CD4-positive, alpha-beta T cell treated with Interferon alpha-2 for 1 hour (primary cell): ENCODE measurements around the gene SLC22A15.
"Not testable (repeated sequence)": the region's sequence is repeated elsewhere in the genome, so short reads cannot be mapped to it uniquely, and the experiment has no call there.

Source experiments
- DNase-seq, 2 donors: peaks; one replicate each; pipeline ENCODE4 v3.0.0-alpha.2; 2020 to 2022

The SLC22A15 gene

DNA sequence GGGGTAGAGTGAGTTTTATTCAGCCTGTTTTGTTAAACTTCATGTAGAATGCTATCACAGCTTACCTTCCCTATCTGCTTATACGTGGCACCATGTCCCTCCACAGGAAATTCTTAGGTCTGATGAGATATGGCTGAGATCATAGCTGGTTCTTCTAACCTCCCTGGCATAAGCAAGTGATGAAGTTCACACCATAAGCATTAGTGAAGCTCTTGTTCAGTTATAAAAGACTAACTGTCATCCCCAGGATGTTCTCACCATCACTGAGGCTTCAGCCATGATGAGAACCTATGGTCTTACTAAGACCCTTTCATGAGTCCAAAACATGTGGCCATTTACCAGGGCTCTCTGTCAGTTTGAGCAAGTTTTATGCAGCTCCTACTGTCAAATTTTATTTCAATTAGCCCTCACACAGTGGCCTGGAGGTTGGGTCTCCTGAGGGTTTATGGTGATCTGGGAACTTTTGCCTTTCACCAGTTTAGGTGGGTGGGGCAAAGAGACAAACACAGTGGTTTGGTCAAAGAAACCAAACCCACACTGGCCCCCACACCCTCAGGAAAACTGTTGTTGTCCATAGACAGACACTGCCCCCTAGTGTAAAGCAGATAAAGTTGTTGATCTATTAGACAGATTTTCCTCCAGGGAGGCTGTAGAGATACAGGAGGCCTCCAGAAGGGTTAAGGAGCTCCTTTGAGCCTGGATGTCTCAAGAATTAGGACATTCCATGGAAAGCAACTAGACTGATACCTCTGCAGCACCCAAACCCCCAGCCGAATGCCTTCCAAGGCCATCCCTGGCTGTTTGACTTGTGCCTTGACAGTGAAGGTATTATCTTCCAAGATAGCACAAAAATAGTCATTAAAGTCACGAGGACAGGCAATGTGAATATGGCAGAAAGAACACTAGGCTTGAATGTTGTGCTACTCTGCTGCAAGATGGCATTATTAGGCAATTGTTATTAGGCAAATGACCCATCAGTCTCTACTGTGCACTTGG, 5.0 kb downstream of the SLC22A15 start:
- DNase-seq: peak; percentile 9 to 47

DNA sequence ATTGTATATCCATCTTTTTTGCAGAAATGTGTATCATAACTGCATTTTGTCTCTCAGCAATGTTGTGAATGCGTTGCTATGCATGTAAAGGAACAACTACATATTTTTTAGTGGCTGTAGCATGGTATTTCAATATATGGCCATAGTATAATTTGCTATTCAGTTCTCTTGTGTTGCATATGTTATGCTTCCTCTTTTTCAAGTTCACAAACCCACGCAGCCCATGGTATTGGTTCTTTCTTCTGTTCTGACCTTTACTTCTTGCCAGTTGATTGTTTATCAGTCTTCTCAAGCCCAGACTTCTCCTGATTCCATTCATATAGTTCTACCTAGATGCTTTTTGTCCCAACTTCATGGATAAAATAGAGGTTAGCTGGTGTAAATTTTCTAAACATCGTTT, 6.1 kb downstream of the SLC22A15 start:
- DNase-seq: no peak

DNA sequence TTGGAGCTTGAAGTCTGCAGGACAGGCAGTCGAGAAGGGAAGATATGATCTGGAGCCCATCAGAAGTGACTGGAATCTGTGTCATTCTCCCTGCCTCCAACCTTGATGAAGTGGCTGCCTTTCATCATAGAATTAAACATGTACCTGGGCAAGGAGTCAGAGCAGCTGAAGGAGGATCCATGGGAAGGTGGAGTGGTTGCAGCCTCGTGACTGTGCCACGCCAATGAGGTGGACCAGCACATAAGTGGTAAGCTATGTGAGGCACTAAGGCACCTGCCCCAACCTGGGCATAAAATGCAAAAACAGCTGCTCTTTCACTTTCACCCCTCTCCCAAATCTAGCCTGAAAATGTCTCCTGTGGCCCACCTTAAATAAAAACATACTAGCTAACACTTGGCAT, 7.3 kb downstream of the SLC22A15 start:
- DNase-seq: no peak

DNA sequence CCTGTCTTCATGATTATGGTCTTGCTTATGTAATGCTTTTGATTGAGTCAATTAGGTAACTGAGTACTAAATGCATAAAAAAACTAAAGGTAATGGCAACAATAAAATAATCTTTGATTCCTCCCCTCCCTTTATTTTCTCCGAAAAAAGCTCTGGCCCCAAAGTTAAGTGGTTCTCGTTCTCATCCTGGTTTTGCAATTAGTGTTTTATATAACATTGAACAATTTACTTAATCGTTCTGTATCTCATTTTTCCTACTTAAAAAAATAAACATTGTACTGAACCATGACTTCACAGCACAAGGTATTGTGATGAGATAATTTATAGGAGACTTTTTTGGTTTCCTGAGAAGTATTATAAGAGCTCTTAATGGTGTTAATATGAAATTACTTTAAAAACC, 11.3 kb downstream of the SLC22A15 start:
- DNase-seq: no peak

DNA sequence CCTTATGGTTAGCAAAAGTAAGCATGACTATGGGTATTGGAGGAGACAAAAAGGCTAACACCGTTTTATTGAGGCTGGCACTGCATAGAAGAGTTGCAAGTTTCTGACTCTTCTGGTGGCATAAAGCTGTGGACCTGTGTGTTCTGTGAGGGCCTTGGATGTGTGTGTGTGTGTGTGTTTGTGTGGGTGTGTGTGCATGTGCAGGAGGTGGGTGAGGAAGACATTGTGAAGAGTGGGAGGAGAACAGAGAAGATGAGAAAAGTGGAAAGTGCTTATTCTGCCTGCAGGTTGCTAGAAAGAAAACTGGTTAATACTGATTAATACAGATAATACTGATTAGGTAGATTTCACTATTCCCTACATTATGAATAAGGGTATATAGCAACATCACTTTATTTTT, 12.6 kb downstream of the SLC22A15 start:
- DNase-seq: no peak

DNA sequence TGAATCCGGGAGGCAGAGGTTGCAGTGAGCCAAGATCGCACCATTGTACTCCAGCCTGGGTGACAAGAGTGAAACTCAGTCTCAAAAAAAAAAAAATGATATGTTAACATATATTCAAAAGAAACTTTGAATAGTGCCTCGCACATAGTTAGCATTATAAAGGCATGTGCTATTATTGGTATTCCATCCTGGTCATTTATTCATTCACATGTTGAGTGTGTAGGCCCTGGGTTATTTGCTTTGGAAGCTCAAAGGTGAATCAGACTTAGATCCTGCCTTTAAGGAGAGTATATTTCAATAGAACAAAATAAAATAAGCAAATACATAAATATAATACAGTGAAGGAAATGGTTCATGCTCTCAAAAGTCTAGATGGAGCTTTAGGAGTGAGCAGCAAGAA, 13.4 kb downstream of the SLC22A15 start:
- DNase-seq: no peak

DNA sequence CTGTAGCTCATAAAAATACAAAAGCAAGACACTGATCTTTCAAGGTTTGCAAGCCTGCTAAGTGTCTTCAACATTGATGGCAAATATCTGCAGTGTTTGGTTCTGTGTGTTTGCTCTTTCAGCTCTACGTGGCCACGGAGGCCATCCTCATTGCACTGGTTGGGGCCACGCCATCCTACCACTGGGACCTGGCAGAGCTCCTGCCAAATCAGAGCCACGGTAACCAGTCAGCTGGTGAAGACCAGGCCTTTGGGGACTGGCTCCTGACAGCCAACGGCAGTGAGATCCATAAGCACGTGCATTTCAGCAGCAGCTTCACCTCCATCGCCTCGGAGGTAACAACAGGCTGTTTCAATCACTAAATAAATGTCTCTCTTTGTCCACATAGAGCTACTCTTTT, 15.6 kb downstream of the SLC22A15 start:
- no peak for DNase-seq

DNA sequence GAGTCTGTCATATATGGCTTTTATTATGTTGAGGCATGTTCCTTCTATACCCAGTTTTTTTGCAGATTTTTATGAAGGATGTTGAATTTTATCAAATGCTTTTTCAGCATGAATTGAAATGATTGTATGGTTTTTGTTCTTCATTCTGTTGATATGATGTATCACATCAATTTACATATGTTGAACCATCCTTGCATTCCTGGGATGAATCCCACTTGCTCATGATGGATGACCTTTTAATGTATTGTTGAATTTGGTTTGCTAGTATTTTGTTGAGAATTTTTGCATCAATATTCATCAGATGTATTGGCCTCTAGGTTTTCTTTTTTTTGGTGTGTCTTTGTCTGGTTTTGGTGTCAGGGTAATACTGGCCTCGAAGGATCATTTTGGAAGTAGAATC, 21.6 kb downstream of the SLC22A15 start:
- not testable (repeated sequence) for DNase-seq

DNA sequence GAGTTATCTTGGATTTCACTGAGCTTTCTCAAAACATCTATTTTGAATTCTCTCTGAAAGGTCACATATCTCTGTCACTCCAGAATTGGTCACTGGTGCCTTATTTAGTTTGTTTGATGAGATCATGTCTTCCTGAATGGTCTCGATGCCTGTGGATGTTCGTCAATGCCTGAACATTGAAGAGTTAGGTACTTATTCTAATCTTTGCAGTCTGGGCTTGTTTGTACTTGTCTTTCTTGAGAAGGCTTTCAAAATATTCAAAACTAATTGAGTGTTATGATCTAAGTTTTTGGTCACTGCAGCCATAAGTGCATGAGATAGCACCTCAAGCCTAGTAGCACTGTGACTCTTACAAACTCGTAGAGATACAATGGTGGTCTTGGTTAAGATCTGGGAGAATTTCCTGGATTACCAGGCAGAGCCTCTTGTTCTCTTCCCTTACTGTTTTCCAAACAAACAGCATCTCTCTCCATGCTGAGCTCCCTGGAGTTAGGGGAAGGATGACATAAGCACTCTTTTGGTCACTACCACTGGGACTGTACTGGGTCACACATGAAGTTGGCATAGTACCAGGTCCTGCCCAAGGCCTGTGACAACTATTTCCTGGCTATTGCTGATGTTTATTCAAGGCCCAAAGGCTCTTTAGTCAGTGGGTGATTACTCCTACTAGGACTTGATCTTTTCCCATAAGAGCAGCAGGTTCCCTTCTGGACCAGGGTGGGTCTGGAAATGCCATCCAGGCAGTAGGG, 25.6 kb downstream of the SLC22A15 start:
- DNase-seq: no peak

DNA sequence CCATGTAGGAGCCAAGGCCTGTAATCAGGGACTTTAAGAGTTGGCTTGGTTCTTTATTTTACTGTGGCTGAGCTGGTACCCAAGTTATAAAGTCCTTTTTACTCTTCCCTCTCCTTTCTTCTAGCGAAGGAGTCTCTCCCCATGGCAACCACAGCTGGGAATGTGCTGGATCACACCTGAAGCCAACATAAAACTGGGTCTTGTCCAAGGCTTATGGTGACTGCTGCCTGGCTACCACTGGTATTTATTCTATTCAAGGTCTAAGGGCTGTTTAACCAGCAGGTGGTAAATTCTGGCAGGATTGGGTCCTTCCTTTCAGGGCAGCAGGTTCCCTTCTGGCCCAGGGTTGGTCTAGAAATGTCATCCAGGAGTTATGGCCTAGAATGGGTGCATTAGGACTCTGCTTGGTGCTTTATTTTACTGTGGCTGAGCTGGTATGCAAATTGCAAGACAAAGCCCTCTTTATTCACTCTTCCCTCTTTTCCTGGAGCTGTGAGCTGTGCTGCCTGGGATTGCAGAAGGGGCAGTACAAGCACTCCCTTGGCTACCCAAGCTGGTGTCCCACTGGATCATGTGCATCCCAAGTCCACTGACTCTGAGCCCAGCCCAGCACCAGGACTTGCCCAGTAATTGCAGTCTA, 26.6 kb downstream of the SLC22A15 start:
- no peak for DNase-seq

DNA sequence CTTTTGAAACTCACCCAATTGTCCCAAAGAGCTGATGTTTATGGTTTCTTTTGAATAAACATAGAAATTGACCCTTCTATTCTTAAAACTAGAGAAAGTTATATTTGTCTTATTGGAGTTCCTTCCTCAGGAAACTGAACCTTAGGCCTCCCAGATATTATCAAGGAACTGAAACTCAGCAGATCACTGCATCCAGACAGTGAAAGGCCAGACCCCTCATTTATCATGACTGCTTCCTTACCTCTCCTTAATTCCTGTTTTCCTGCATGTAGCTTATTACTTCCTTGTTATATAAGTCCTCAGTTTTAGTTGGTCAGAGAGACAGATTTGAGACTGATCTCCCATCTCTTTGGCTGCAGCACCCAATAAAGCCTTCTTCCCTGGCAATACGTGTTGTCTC, 27.5 kb downstream of the SLC22A15 start:
- no peak for DNase-seq

DNA sequence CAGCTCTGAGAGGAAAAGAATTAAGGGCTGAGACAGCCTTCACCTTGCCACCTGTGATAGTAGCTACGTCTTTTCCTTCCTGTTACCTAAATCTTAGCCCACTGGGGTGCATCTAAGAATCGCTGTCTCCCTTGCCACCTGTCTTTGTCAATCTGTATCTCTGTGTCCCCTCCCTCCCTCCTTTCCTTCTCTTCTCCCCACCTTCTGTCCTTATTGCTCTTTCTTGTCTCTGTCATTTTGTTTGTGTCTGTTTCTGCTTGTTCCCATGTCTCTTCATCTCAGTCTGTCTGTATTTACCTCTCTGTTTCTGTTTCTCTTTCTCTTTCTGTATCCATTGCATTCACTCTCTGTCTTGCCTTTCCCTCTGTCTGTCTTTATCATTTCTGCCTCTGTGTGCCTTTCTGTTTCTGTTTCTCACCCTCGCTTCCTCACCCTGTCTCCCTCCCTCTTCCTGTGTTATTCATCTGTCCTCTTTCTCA, 30.2 kb downstream of the SLC22A15 start:
- peak in 1 of 2 donors; percentile 46 for DNase-seq

DNA sequence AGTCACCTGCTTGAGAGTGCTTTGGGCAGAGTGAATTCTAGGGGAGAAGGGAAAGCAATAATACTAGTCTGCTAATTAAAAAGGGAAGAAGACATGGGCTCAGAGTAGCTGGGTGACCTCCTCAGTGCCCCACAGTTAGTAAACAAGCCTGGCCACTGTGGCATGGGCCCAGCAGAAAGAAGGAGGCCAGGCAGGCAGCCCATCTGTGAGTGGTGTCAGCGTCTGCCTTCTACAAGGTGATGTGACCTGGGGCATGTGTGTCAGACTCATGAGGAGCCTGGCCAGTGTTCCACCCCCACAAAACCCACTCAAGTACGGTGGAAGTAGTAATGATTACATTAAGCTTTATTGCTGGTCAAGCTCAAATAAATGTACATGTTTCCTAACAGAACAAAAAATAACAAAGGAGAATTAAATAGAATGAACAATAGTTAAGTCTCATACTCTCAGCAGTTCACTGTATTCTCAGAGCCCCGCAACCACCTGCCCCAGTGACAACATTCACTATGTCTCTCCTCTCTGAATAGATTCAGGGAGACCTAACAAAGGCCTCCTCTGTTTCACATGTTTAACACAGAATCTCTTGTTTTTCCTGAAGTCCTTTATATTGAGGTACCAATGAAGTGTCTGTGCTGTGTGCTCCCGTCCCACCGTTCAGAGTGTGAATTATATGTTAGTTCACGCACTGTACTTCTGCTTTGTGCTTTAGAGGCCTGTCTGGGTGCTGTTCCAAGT, 32.5 kb downstream of the SLC22A15 start:
- DNase-seq: no peak

DNA sequence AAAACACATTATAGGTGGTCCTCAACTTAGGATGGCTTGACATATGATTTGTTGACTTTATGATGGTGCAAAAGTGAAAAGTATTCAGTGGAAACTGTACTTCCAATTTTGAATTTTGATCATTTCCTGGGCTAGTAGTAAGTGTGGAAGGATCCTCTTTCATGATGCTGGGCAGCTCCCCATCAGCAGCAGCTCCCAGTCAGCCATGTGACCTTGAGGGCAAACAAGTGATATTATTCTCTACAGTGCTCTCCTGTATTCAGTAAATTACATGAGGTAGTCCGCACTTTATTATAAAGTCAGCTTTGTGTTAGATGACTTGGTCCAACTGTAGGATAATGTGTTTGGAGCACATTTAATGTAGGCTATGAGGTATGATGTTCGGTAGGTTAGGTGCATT, 36.4 kb downstream of the SLC22A15 start:
- no peak for DNase-seq

DNA sequence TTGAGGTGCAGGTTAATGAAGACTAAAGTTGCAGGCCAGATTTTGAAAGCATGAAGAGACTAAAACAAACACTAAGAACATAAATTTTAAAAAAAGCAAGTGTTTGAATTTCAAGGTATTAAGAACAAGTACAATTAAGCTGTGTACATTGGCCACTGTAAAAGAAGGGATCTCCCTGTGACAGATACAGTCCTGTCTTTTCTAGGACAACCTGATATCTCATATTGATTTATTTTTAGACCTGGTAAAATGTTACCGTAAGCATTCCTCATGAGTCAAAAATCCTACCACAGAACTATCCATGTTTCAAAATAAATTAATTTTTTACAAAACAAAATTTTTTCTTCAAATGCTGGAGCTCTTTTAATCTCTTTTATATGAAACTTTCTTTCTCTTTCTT, 39.4 kb downstream of the SLC22A15 start:
- no peak for DNase-seq

DNA sequence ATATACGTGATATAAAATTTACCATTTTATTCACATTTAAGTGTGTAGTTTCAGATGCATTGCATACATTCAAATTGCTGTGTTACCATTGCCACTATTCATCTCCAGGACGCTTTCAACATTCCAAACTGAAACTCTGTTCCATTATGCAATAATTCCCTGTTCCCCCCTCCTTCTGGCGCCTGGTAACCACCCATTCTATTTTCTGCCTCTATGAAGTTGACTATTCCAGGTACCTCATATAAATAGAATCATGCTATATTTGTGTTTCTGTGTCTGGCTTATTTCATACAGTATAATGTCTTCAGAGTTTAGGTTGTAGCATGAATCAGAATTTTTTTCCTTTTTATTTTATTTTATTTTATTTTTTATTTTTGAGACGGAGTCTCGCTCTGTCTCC, 41.7 kb downstream of the SLC22A15 start:
- DNase-seq: no peak

DNA sequence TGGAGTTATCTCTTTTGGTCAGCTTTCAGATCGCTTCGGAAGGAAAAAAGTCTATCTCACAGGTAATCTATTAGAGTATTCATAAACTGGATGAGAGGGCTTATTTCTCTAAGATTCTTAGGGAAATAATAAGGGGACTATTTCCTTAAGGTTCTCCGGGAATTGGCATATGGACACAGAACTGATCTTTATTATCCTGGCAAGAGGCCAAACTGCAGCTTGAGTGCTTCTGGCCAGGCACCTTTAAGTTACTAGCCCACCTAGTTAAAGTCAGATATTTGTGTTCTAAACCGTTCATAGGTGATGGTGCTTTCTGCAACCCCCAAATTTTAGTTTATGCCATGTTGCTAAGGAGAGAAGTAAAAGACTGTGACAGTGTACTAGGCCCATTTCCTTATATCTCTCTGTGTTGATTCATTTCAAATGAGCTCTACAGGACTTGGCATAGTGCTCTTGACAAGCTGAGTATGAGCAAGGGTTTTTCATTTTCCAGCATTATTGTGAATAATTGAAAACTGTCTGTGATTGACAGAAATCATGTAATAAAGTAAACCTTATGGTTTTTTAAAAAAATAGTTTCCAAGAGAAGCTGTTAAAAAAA, 43.4 kb downstream of the SLC22A15 start:
- no peak for DNase-seq

DNA sequence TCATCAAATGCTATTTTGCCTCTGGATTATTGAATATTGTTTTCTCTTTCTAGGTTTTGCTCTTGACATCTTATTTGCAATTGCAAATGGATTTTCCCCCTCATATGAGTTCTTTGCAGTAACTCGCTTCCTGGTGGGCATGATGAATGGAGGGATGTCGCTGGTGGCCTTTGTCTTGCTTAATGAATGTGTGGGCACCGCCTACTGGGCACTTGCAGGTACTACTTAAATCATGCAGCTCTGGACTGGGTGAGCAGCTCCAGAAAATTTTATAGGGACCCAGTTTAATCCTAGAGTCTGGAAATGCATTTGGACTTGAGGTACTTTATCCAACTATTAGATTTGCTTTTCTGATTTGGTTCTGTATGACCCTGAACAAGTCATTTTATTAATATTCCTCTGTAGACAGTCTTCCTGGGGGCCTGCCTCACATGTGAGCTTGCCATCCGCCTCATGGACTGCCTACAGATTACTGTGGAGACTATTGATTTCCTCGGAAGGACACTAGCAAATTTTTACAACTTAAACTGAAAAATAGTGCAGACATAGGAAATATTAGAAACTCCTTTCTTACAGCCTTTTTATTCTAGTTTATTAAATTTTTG, 44.5 kb downstream of the SLC22A15 start:
- DNase-seq: peak; percentile 36 to 53

DNA sequence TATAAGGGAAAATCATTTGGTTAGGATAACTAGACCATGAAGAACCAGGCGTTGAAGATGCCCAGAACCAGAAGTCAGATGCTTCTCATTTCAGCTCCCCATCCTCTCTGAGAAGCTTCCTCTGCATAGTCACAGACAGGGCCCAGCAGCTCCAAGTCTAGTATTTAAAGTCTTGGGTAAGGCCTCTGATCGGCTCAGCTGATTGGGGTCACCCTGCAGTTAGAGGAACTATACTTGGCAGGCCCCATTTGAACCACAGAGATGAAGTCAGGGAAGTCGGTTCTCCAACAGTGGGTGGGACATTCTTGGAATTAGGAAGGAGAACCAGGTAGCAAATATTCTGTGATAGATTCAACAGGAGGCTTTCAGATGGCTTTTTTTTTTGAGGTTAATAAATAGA, 48.3 kb downstream of the SLC22A15 start:
- no peak for DNase-seq

DNA sequence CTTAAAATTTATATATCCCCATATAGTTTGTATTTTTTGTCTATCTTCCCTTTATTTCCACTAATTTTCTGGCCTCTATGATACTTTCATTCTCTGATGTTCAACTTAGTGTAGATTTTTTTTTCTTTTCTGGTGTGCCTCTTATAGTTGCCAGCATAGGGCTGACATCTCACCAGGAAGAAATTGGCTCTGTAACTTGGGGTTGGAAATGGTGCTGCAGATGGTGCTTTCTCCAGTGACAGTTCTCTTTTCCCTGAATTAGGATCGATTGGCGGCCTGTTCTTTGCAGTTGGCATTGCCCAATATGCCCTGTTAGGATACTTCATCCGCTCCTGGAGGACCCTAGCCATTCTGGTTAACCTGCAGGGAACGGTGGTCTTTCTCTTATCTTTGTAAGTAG, 50.3 kb downstream of the SLC22A15 start:
- DNase-seq: no peak

DNA sequence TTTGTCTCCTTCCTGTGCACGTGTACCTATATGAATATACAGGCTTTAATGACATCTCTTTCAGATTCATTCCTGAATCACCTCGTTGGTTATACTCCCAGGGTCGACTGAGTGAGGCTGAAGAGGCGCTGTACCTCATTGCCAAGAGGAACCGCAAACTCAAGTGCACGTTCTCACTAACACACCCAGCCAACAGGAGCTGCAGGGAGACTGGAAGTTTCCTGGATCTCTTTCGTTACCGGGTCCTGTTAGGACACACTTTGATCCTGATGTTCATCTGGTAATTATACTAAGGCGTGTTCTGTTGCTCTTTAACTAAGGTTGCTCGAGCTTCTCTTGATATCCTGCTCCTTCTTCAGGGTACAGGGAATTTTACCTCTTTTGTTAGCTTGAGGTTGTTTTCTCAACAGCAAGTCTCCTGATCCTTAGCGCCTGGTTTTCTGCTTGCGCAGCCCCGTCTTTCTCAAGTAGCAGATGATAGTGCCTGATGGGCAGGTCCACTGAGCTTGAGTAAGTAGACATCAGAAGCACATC, 55.1 kb downstream of the SLC22A15 start:
- no peak for DNase-seq

DNA sequence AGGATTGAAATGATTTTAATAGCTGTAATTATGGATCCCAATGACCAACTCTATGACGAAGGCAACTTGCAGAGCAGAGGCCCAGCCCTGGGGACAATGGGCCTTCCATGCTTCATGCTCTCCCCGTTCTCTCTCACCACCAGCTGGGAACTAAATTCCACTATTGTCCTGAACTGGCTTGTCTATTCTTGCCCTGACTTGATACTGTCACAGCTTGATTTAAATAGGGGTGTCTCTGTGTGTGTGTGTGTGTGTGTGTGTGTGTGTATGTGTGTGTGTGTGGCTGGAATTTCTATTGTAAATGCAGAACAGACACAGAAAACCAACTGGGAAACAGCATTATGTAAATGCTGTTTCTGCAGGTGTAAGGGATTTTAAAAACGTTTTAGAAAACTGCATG, 57.0 kb downstream of the SLC22A15 start:
- no peak for DNase-seq
